Mucosa of descending colon (tissue), 3 donors: Measurements from ENCODE around the gene ZSCAN18. TPM values are rescaled to one million over a fixed set of nuclear protein-coding genes. Genes with fewer than 3 reads are reported as not detected.
A peak's percentile ranks its signal among the peaks of the same experiment; 100 is the strongest.

ENCODE experiments used
- ATAC-seq: fragments of 200-7000 bp; cut with Tn5 transposase; one replicate; pipeline ENCODE4 v1.9.1; 2020; ENCODE audit warnings: mild to moderate bottlenecking, moderate library complexity
- DNase-seq, 3 donors: peaks; one replicate each; pipeline ENCODE4 v3.0.0-alpha.2; 2020
- H3K36me3 ChIP-seq: fragments of 200-600 bp; one replicate; pipeline ENCODE4 v1.8.0; 2021; ENCODE audit warnings: low read depth, mild to moderate bottlenecking
- H3K4me1 ChIP-seq: fragments of 200-600 bp; one replicate; pipeline ENCODE4 v1.8.0; 2021; ENCODE audit warnings: low read depth, mild to moderate bottlenecking
- H3K4me3 ChIP-seq: fragments of 200-600 bp; one replicate; pipeline ENCODE4 v1.8.0; 2021; ENCODE audit warnings: mild to moderate bottlenecking
- H3K9me3 ChIP-seq: fragments of 200-600 bp; one replicate; pipeline ENCODE4 v1.8.0; 2021; ENCODE audit warnings: mild to moderate bottlenecking
- CTCF ChIP-seq: fragments of 200-600 bp; IDR thresholded peaks from one replicate; pipeline ENCODE4 v1.8.0; 2022; ENCODE audit warnings: antibody characterized with exemption, mild to moderate bottlenecking
- intact Hi-C, 2 donors: fragments of 100-400 bp; cut with DNase I in 1 of 2; cut with micrococcal nuclease in 1 of 2; formaldehyde crosslinking; loops; one replicate each; pipeline versions ENCODE4 v1.11.0 to v1.11.1; 2022; cut with DNase I, micrococcal nuclease
- total RNA-seq, 3 donors: library from RNA; stranded (reverse); fragmentation: NEBNext Ultra II Directional in 2 of 3; extraction: Animal tissue kit (Norgen Biotek cat#: 25700) in 2 of 3; gene quantifications; one replicate each; pipeline versions ENCODE4 v1.2.1 to v1.2.4, GENCODE V29; 2021 to 2023
- donor health status: DM: no; HTN: no; CAD: no; lungs with moderate emphysema.
- donor health status: DM: no; HTN: no; CAD: no.
- donor health status: DM: no; HTN: yes; CAD: no.

The ZSCAN18 gene
- total RNA-seq, 3 donors from 2014 or later = 17.9 to 69.5 (median 23.0) TPM

- intact Hi-C loops = no loop called here
- no peak overlapping the region for H3K4me3 ChIP-seq
- peaks cover 43% of the 10 kb centered on the region for H3K9me3 ChIP-seq
- H3K36me3 ChIP-seq = no peaks in the 10 kb centered on the region
- no peak for TF ChIP-seq CTCF
- peaks cover 7% of the 10 kb centered on the region for H3K4me1 ChIP-seq
- DNase-seq (no peak), ATAC-seq (no peak)
Observed at GRCh38 chr19:58093071-58093470, 5.0 kb downstream of the ZSCAN18 start.

- no peaks in the 10 kb centered on the region for H3K4me1 ChIP-seq
- peaks cover 60% of the 10 kb centered on the region for H3K9me3 ChIP-seq
- peak; percentile 44 for ATAC-seq
Observed at GRCh38 chr19:58091251-58091995, 6.6 kb downstream of the ZSCAN18 start.

GRCh38 chr19:58089846-58090245, 8.2 kb downstream of the ZSCAN18 start:
- Histone ChIP-seq H3K9me3 (peaks cover 69% of the 10 kb centered on the region), H3K36me3 (no peaks in the 10 kb centered on the region), H3K4me3 (no peak overlapping the region), H3K4me1 (no peaks in the 10 kb centered on the region)
- TF ChIP-seq CTCF = no peak
- DNase-seq = no peak
- ATAC-seq = no peak
- intact Hi-C loops = no loop called here

More at GRCh38 chr19:58091251-58091995, 6.6 kb downstream of the ZSCAN18 start:
- Histone ChIP-seq H3K4me3 (no peak overlapping the region), H3K36me3 (no peaks in the 10 kb centered on the region)
- no peak for DNase-seq
- TF ChIP-seq CTCF = no peak
- intact Hi-C loops = no loop called here

- no peak for ATAC-seq
- no peak for DNase-seq
- intact Hi-C loops = no loop called here
Observed at GRCh38 chr19:58088521-58089052, 9.4 kb downstream of the ZSCAN18 start.

More at GRCh38 chr19:58088521-58089052, 9.4 kb downstream of the ZSCAN18 start:
- TF ChIP-seq CTCF = no peak
- Histone ChIP-seq H3K4me3 (no peak overlapping the region), H3K4me1 (no peaks in the 10 kb centered on the region), H3K36me3 (no peaks in the 10 kb centered on the region), H3K9me3 (peaks cover 70% of the 10 kb centered on the region)
